Spleen (tissue), 11 donors: ENCODE data around the gene NMT2. TPM values are rescaled to one million over a fixed set of nuclear protein-coding genes. Genes with fewer than 3 reads are reported as not detected.

Source experiments
- DNase-seq: peaks from one replicate; pipeline ENCODE4 v3.0.0-alpha.2; 2020
- H3K27ac ChIP-seq, 8 donors: fragments of 200-600 bp; sonication (generic) in 7 of 8; 1 replicate in 4 of 8; 2 replicates in 4 of 8; pipeline versions ENCODE4 v1.5.0 to v1.8.0; 2016 to 2021; ENCODE audit warnings: inconsistent platforms in 4 of 8, mild to moderate bottlenecking in 4 of 8, moderate library complexity in 1 of 8
- H3K27me3 ChIP-seq, 7 donors: fragments of 200-600 bp; sonication (generic) in 6 of 7; replicated peaks in 1 of 7; 1 replicate in 4 of 7; 2 replicates in 3 of 7; pipeline versions ENCODE4 v1.5.0 to v1.8.0; 2016 to 2021; ENCODE audit warnings: inconsistent platforms in 3 of 7, mild to moderate bottlenecking in 1 of 7
- H3K36me3 ChIP-seq, 6 donors: fragments of 200-600 bp; sonication (generic) in 5 of 6; 1 replicate in 4 of 6; 2 replicates in 2 of 6; pipeline versions ENCODE4 v1.5.0 to v1.8.0; 2016 to 2021; ENCODE audit warnings: inconsistent platforms in 2 of 6
- H3K4me1 ChIP-seq, 6 donors: fragments of 200-600 bp; sonication (generic) in 5 of 6; 1 replicate in 3 of 6; 2 replicates in 3 of 6; pipeline versions ENCODE4 v1.5.0 to v1.8.0; 2016 to 2021; ENCODE audit warnings: inconsistent platforms in 3 of 6
- H3K4me3 ChIP-seq, 8 donors: fragments of 200-600 bp; sonication (generic) in 7 of 8; 1 replicate in 4 of 8; 2 replicates in 4 of 8; pipeline versions ENCODE4 v1.5.0 to v1.8.0; 2016 to 2021; ENCODE audit warnings: inconsistent platforms in 4 of 8, mild to moderate bottlenecking in 4 of 8, moderate library complexity in 2 of 8
- H3K9me3 ChIP-seq, 8 donors: fragments of 200-600 bp; sonication (generic) in 7 of 8; 1 replicate in 4 of 8; 2 replicates in 4 of 8; pipeline versions ENCODE4 v1.5.0 to v1.8.0; 2016 to 2021; ENCODE audit warnings: inconsistent platforms in 4 of 8
- POLR2A ChIP-seq, 3 donors: fragments of 450-650 bp; IDR thresholded peaks; one replicate each; pipeline ENCODE4 v1.5.1; 2017; ENCODE audit warnings: antibody characterized with exemption in 3 of 3, mild to moderate bottlenecking in 1 of 3
- POLR2AphosphoS5 ChIP-seq, 3 donors: sonication (generic); formaldehyde crosslinking; IDR thresholded peaks; one replicate each; pipeline ENCODE4 v1.5.1; 2017; ENCODE audit warnings: antibody characterized with exemption in 3 of 3
- WGBS, 5 donors: extraction: QIAGEN DNeasy Blood & Tissue Kit in 3 of 5; methylation state at CpG; one replicate each; pipeline versions ENCODE4 v1.1.5 to v1.1.7; 2013 to 2018; 5-methylcytosine and 5-hydroxymethylcytosine counted together
- intact Hi-C: fragments of 100-400 bp; cut with DNase I; formaldehyde crosslinking; loops from one replicate; pipeline ENCODE4 v1.15.0; 2023; ENCODE audit warnings: low total_unique reads
- polyA plus RNA-seq, 3 donors: library from polyadenylated mRNA; stranded (reverse); fragments of 200-250 nt; gene quantifications; one replicate each; pipeline ENCODE4 v1.2.1, GENCODE V29; 2013
- total RNA-seq, 7 donors: library from RNA; depleted of rRNA in 3 of 7; stranded (reverse); fragments of >200 nt in 3 of 7; fragmentation: NEBNext Ultra II Directional in 4 of 7; extraction: Animal tissue kit (Norgen Biotek cat#: 25700) in 4 of 7; gene quantifications; one replicate each; pipeline versions ENCODE4 v1.1.0 to v1.2.1, GENCODE V29; 2016 to 2021
- TF ChIP-seq, protein P1 (sequence below), 11 experiments: fragments of 200-600 bp in 7 of 11; fragments of 450-650 bp in 4 of 11; sonication (generic) in 4 of 11; IDR thresholded peaks in 8 of 11; conservative IDR thresholded peaks in 3 of 11; 1 replicate in 7 of 11; 2 replicates in 4 of 11; pipeline versions ENCODE4 v1.4.0 to v1.8.0; 2016 to 2021; ENCODE audit warnings: antibody characterized with exemption in 11 of 11, inconsistent platforms in 4 of 11, mild to moderate bottlenecking in 1 of 11
- donor health status: healthy with polysubstance abuse.
- donor health status: DM: no; HTN: no; CAD: no; lungs with moderate emphysema.
- donor health status: DM: no; HTN: no; CAD: no.
- donor health status: Bipolar disorder and iron deficiency.
- donor health status: healthy.
- donor health status: DM: no; HTN: no; CAD: no.
- donor health status: DM: yes; HTN: yes; CAD: no.

Gene NMT2
- total and polyA plus RNA-seq, 10 donors: 4.3 to 19.2 (median 12.8) TPM

GRCh38 chr10:15099886-15100285, 68.6 kb downstream of the NMT2 start:
- H3K4me3 ChIP-seq: no peak overlapping the region
- H3K36me3 ChIP-seq: peaks cover 6 to 54% (median 38%) of the 10 kb centered on the region in 6 donors
- H3K27me3 ChIP-seq: no peaks in the 10 kb centered on the region
- 86 to 94% (median 91%) methylated on average over 4 of the region's 4 CpGs for WGBS, 5 donors
- DNase-seq: no peak
- intact Hi-C loops: loop anchor here (10.0 kb wide), 2 partner anchors 145 to 605 kb away; partner anchors contain the start of genes DCLRE1C and MEIG1
- peaks cover 16 to 52% (median 38%) of the 10 kb centered on the region in 6 donors for H3K4me1 ChIP-seq
- no peaks in the 10 kb centered on the region for H3K9me3 ChIP-seq
- H3K27ac ChIP-seq: no peak overlapping the region
- TF ChIP-seq POLR2AphosphoS5 (IDR thresholded peaks at IDR 0.05): no peak
- no peak for TF ChIP-seq POLR2A (IDR thresholded peaks at IDR 0.05)
- TF ChIP-seq, protein P1, sequence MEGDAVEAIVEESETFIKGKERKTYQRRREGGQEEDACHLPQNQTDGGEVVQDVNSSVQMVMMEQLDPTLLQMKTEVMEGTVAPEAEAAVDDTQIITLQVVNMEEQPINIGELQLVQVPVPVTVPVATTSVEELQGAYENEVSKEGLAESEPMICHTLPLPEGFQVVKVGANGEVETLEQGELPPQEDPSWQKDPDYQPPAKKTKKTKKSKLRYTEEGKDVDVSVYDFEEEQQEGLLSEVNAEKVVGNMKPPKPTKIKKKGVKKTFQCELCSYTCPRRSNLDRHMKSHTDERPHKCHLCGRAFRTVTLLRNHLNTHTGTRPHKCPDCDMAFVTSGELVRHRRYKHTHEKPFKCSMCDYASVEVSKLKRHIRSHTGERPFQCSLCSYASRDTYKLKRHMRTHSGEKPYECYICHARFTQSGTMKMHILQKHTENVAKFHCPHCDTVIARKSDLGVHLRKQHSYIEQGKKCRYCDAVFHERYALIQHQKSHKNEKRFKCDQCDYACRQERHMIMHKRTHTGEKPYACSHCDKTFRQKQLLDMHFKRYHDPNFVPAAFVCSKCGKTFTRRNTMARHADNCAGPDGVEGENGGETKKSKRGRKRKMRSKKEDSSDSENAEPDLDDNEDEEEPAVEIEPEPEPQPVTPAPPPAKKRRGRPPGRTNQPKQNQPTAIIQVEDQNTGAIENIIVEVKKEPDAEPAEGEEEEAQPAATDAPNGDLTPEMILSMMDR (IDR thresholded peaks at IDR 0.05 in 8 of 11, conservative IDR thresholded peaks at IDR 0.05 in 3 of 11): no peak

GRCh38 chr10:15097011-15097812, 71.3 kb downstream of the NMT2 start, which contains the start of gene RPP38:
Gene RPP38, plus strand, starts transcription at chr10:15097355. Its CDS starts 5,960 bp downstream, at chr10:15103315.
- DNase-seq: peak; percentile 98
- H3K27me3 ChIP-seq: no peaks in the 10 kb centered on the region
- no peaks in the 10 kb centered on the region for H3K9me3 ChIP-seq
- peak within 1 kb of the TSS; percentile 85 to 98 (median 94) for H3K4me3 ChIP-seq
- peaks cover 16 to 52% (median 38%) of the 10 kb centered on the region in 6 donors for H3K4me1 ChIP-seq
- TF ChIP-seq, protein P1 (IDR thresholded peaks at IDR 0.05 in 8 of 11, conservative IDR thresholded peaks at IDR 0.05 in 3 of 11): peak in 1 of 11 experiments; percentile 28
- TF ChIP-seq POLR2A (IDR thresholded peaks at IDR 0.05): peak in 1 of 3 donors; percentile 54
- peak; percentile 93 to 95 (median 94) for TF ChIP-seq POLR2AphosphoS5 (IDR thresholded peaks at IDR 0.05)
- intact Hi-C loops: loop anchor here (10.0 kb wide), 1 partner anchor 142 kb away; the partner anchor contains the start of genes DCLRE1C and MEIG1
- peaks cover 0 to 27% (median 11%) of the 10 kb centered on the region in 6 donors for H3K36me3 ChIP-seq
- H3K27ac ChIP-seq: peak within 1 kb of the TSS; percentile 93 to 98 (median 96)
- 0% methylated on average over 31 to 84 of the region's 84 CpGs for WGBS, 5 donors

DNA sequence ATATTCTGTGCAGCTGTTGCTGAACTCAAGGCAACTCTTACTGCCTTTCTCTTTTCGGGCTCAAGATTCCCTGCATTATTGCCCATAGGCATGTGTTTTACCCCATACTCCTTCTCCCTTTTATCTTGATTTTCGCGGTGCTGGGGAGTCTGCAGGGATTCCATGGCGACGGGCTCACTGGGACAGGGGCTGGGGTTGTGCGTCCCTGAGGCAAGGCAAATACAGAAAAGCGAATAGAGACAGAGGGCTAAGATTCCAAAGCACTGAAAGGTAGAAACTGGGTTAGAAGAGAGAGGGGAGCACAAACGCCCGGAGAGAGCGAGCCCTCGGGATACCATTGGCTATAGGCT, 71.9 kb downstream of the NMT2 start:
- Histone ChIP-seq H3K9me3 (no peaks in the 10 kb centered on the region), H3K4me1 (peaks cover 16 to 50% (median 38%) of the 10 kb centered on the region in 6 donors), H3K36me3 (peaks cover 0 to 21% (median 8%) of the 10 kb centered on the region in 6 donors), H3K27ac (peak overlapping the region; percentile 93 to 98 (median 96)), H3K27me3 (no peaks in the 10 kb centered on the region), H3K4me3 (peak overlapping the region; percentile 85 to 98 (median 94))
- 0 to 3% (median 1%) methylated on average over 11 of the region's 11 CpGs for WGBS, 5 donors
- TF ChIP-seq, protein P1 (IDR thresholded peaks at IDR 0.05 in 8 of 11, conservative IDR thresholded peaks at IDR 0.05 in 3 of 11): no peak
- TF ChIP-seq POLR2AphosphoS5 (IDR thresholded peaks at IDR 0.05) (no peak), POLR2A (IDR thresholded peaks at IDR 0.05) (no peak)
- DNase-seq: no peak
- intact Hi-C loops: loop anchor here (10.0 kb wide), 1 partner anchor 142 kb away; the partner anchor contains the start of genes DCLRE1C and MEIG1
